ENCODE data around the gene RTKN.

RTKN gene

GRCh38 chr2:74417197-74417596, 24.5 kb downstream of the RTKN start:
- Mint-ChIP-seq H3K4me1 (peaks cover 57% of the 10 kb centered on the region), H3K27me3 (peaks cover 17% of the 10 kb centered on the region), H3K9me3 (no peaks in the 10 kb centered on the region), H3K27ac (no peak overlapping the region), H3K4me3 (no peak overlapping the region)
- no peak for DNase-seq
- no peak for ATAC-seq

- ATAC-seq (no peak), DNase-seq (no peak)
- Mint-ChIP-seq H3K9me3 (no peaks in the 10 kb centered on the region), H3K4me3 (peak overlapping the region in 1 of 2 donors; percentile 93), H3K4me1 (peaks cover 55% of the 10 kb centered on the region), H3K27ac (no peak overlapping the region), H3K27me3 (peaks cover 17% of the 10 kb centered on the region)
Observed at GRCh38 chr2:74416778-74417177, 25.0 kb downstream of the RTKN start.

- no peak for ATAC-seq
- Mint-ChIP-seq H3K27me3 (peaks cover 17% of the 10 kb centered on the region), H3K27ac (peak overlapping the region in 1 of 2 donors; percentile 77), H3K9me3 (no peaks in the 10 kb centered on the region), H3K4me1 (peaks cover 49% of the 10 kb centered on the region), H3K4me3 (peak overlapping the region; percentile 57 to 93)
- DNase-seq, result no peak
Observed at GRCh38 chr2:74415762-74416395, 25.9 kb downstream of the RTKN start.

GRCh38 chr2:74414881-74415761, 26.6 kb downstream of the RTKN start:
- H3K27me3 Mint-ChIP-seq, result peaks cover 17% of the 10 kb centered on the region
- DNase-seq, result peak in 1 of 2 donors; percentile 34
- H3K4me3 Mint-ChIP-seq, result peak overlapping the region; percentile 76 to 93
- H3K9me3 Mint-ChIP-seq, result no peaks in the 10 kb centered on the region
- peaks cover 43% of the 10 kb centered on the region for H3K4me1 Mint-ChIP-seq
- H3K27ac Mint-ChIP-seq, result peak overlapping the region in 1 of 2 donors; percentile 40
- ATAC-seq, result peak; percentile 62

- ATAC-seq, result no peak
- peaks cover 17% of the 10 kb centered on the region for H3K27me3 Mint-ChIP-seq
- no peak for DNase-seq
- H3K4me1 Mint-ChIP-seq, result peaks cover 38% of the 10 kb centered on the region
- H3K9me3 Mint-ChIP-seq, result no peaks in the 10 kb centered on the region
- H3K27ac Mint-ChIP-seq, result peak overlapping the region in 1 of 2 donors; percentile 87
- peak overlapping the region; percentile 76 to 93 for H3K4me3 Mint-ChIP-seq
Observed at GRCh38 chr2:74414441-74414840, 27.3 kb downstream of the RTKN start.

- Mint-ChIP-seq H3K27ac (no peak overlapping the region), H3K4me3 (no peak overlapping the region), H3K4me1 (peaks cover 38% of the 10 kb centered on the region), H3K27me3 (peaks cover 22% of the 10 kb centered on the region), H3K9me3 (no peaks in the 10 kb centered on the region)
- ATAC-seq (no peak), DNase-seq (no peak)
Observed at GRCh38 chr2:74413001-74413698, 28.6 kb downstream of the RTKN start.

GRCh38 chr2:74407682-74408081, 34.1 kb downstream of the RTKN start:
- DNase-seq (no peak), ATAC-seq (no peak)
- Mint-ChIP-seq H3K4me3 (no peak overlapping the region), H3K27me3 (peaks cover 8% of the 10 kb centered on the region), H3K4me1 (no peaks in the 10 kb centered on the region), H3K27ac (no peak overlapping the region), H3K9me3 (no peaks in the 10 kb centered on the region)

GRCh38 chr2:74406035-74406434, 35.7 kb downstream of the RTKN start:
- Mint-ChIP-seq H3K4me1 (no peaks in the 10 kb centered on the region), H3K4me3 (no peak overlapping the region), H3K27ac (no peak overlapping the region), H3K9me3 (no peaks in the 10 kb centered on the region), H3K27me3 (peaks cover 8% of the 10 kb centered on the region)
- ATAC-seq, result peak; percentile 55
- no peak for DNase-seq

GRCh38 chr2:74401891-74402290, 39.8 kb downstream of the RTKN start:
- H3K27ac Mint-ChIP-seq, result no peak overlapping the region
- no peaks in the 10 kb centered on the region for H3K9me3 Mint-ChIP-seq
- H3K27me3 Mint-ChIP-seq, result no peaks in the 10 kb centered on the region
- DNase-seq, result no peak
- no peaks in the 10 kb centered on the region for H3K4me1 Mint-ChIP-seq
- no peak for ATAC-seq
- H3K4me3 Mint-ChIP-seq, result no peak overlapping the region

- Mint-ChIP-seq H3K4me1 (no peaks in the 10 kb centered on the region), H3K27me3 (no peaks in the 10 kb centered on the region), H3K9me3 (no peaks in the 10 kb centered on the region), H3K27ac (no peak overlapping the region), H3K4me3 (no peak overlapping the region)
- ATAC-seq, result peak; percentile 81
- no peak for DNase-seq
Observed at GRCh38 chr2:74399785-74400184, 42.0 kb downstream of the RTKN start.

GRCh38 chr2:74396149-74396548, 45.6 kb downstream of the RTKN start:
- H3K9me3 Mint-ChIP-seq, result no peaks in the 10 kb centered on the region
- no peaks in the 10 kb centered on the region for H3K27me3 Mint-ChIP-seq
- DNase-seq, result no peak
- H3K4me1 Mint-ChIP-seq, result no peaks in the 10 kb centered on the region
- H3K27ac Mint-ChIP-seq, result no peak overlapping the region
- no peak for ATAC-seq
- H3K4me3 Mint-ChIP-seq, result no peak overlapping the region

GRCh38 chr2:74393525-74393924, 48.2 kb downstream of the RTKN start:
- H3K27me3 Mint-ChIP-seq, result no peaks in the 10 kb centered on the region
- H3K4me3 Mint-ChIP-seq, result no peak overlapping the region
- no peaks in the 10 kb centered on the region for H3K4me1 Mint-ChIP-seq
- ATAC-seq (no peak), DNase-seq (no peak)
- H3K27ac Mint-ChIP-seq, result no peak overlapping the region
- no peaks in the 10 kb centered on the region for H3K9me3 Mint-ChIP-seq

GRCh38 chr2:74392449-74392743, 49.3 kb downstream of the RTKN start:
- peak overlapping the region; percentile 89 to 93 for H3K4me3 Mint-ChIP-seq
- no peaks in the 10 kb centered on the region for H3K27me3 Mint-ChIP-seq
- no peaks in the 10 kb centered on the region for H3K9me3 Mint-ChIP-seq
- DNase-seq (no peak), ATAC-seq (no peak)
- H3K4me1 Mint-ChIP-seq, result no peaks in the 10 kb centered on the region
- H3K27ac Mint-ChIP-seq, result peak overlapping the region in 1 of 2 donors; percentile 59

- ATAC-seq (peak; percentile 89), DNase-seq (peak; percentile 95 to 96)
- Mint-ChIP-seq H3K27me3 (no peaks in the 10 kb centered on the region), H3K27ac (peak overlapping the region; percentile 99 to 100), H3K9me3 (no peaks in the 10 kb centered on the region), H3K4me1 (no peaks in the 10 kb centered on the region), H3K4me3 (peak overlapping the region; percentile 89 to 93)
Observed at GRCh38 chr2:74391580-74392448, 49.9 kb downstream of the RTKN start.

- ATAC-seq (peak; percentile 46), DNase-seq (no peak)
- Mint-ChIP-seq H3K4me1 (no peaks in the 10 kb centered on the region), H3K27me3 (no peaks in the 10 kb centered on the region), H3K9me3 (no peaks in the 10 kb centered on the region), H3K4me3 (peak overlapping the region; percentile 89 to 93), H3K27ac (peak overlapping the region; percentile 69 to 81)
Observed at GRCh38 chr2:74391209-74391579, 50.5 kb downstream of the RTKN start.

Data from stimulated activated naive CD8-positive, alpha-beta T cell treated with anti-CD3 and anti-CD28 coated beads, Interleukin-15, amount 100 ng/mL, for 72 hours (primary cell).